HepG2 (cell line): ENCODE measurements around the gene FMNL1. TPM values are rescaled to one million over a fixed set of nuclear protein-coding genes. Genes with fewer than 3 reads are reported as not detected.

ENCODE experiments used
- ELF4 ChIP-seq: sonication (generic); formaldehyde crosslinking; IDR thresholded peaks from 2 replicates; pipeline ENCODE4 v1.5.0; 2020; ENCODE audit warnings: missing genetic modification reagents, mild to moderate bottlenecking, moderate library complexity, borderline replicate concordance
- HMG20A ChIP-seq: IDR thresholded peaks from 2 replicates; pipeline ENCODE4 v1.6.1; 2016; ENCODE audit warnings: borderline replicate concordance
- SATB2 ChIP-seq: sonication (generic); formaldehyde crosslinking; IDR thresholded peaks from 2 replicates; pipeline ENCODE4 v1.5.0; 2020; ENCODE audit warnings: missing genetic modification reagents
- SKI ChIP-seq: fragments of 450-650 bp; IDR thresholded peaks from one replicate; pipeline ENCODE4 v1.6.1; 2018; ENCODE audit warnings: mild to moderate bottlenecking; ENCODE audit not compliant: partially characterized antibody
- THRA ChIP-seq: sonication (generic); formaldehyde crosslinking; IDR thresholded peaks from 2 replicates; pipeline ENCODE4 v1.4.0; 2020; ENCODE audit warnings: missing genetic modification reagents, borderline replicate concordance
- polyA plus RNA-seq, 8 experiments: library from polyadenylated mRNA; depleted of rRNA in 3 of 8; stranded (reverse) in 7 of 8; unstranded in 1 of 8; fragments of >200 nt; fragmentation: Illumina TruSeq in 4 of 8; extraction: Trizol in 4 of 8; gene quantifications; 2 replicates each; pipeline versions ENCODE4 v1.2.1 to v1.2.3, GENCODE V29; 2011 to 2016; ENCODE audit warnings: low read depth in 4 of 8, missing spikeins in 1 of 8, mixed read lengths in 1 of 8; ENCODE audit not compliant: insufficient read depth in 1 of 8
- total RNA-seq, 5 experiments: library from RNA; depleted of rRNA; stranded (reverse); fragments of >200 nt; fragmentation: Illumina TruSeq; extraction: Trizol; gene quantifications; 2 replicates each; pipeline ENCODE4 v1.2.3, GENCODE V29; 2016; ENCODE audit warnings: low read depth in 1 of 5
- TF ChIP-seq, protein P1 (sequence below): sonication (generic); formaldehyde crosslinking; IDR thresholded peaks from 2 replicates; pipeline ENCODE4 v1.5.1; 2020; ENCODE audit warnings: mild to moderate bottlenecking, missing genetic modification reagents, borderline replicate concordance

FMNL1 gene
- total and polyA plus RNA-seq, 2 of the 13 experiments (the other 11 are each of a cell fraction or from before 2014, with no cell fraction given): 0.53 to 0.70 TPM

GRCh38 chr17:45260204-45260783 lies 38.6 kb downstream of the FMNL1 start (continued):
- TF ChIP-seq ELF4 (CRISPR knock-in tag) (no peak), SATB2 (CRISPR knock-in tag) (no peak), HMG20A (CRISPR knock-in tag) (no peak), SKI (no peak), THRA (CRISPR knock-in tag) (no peak)
- TF ChIP-seq, protein P1, sequence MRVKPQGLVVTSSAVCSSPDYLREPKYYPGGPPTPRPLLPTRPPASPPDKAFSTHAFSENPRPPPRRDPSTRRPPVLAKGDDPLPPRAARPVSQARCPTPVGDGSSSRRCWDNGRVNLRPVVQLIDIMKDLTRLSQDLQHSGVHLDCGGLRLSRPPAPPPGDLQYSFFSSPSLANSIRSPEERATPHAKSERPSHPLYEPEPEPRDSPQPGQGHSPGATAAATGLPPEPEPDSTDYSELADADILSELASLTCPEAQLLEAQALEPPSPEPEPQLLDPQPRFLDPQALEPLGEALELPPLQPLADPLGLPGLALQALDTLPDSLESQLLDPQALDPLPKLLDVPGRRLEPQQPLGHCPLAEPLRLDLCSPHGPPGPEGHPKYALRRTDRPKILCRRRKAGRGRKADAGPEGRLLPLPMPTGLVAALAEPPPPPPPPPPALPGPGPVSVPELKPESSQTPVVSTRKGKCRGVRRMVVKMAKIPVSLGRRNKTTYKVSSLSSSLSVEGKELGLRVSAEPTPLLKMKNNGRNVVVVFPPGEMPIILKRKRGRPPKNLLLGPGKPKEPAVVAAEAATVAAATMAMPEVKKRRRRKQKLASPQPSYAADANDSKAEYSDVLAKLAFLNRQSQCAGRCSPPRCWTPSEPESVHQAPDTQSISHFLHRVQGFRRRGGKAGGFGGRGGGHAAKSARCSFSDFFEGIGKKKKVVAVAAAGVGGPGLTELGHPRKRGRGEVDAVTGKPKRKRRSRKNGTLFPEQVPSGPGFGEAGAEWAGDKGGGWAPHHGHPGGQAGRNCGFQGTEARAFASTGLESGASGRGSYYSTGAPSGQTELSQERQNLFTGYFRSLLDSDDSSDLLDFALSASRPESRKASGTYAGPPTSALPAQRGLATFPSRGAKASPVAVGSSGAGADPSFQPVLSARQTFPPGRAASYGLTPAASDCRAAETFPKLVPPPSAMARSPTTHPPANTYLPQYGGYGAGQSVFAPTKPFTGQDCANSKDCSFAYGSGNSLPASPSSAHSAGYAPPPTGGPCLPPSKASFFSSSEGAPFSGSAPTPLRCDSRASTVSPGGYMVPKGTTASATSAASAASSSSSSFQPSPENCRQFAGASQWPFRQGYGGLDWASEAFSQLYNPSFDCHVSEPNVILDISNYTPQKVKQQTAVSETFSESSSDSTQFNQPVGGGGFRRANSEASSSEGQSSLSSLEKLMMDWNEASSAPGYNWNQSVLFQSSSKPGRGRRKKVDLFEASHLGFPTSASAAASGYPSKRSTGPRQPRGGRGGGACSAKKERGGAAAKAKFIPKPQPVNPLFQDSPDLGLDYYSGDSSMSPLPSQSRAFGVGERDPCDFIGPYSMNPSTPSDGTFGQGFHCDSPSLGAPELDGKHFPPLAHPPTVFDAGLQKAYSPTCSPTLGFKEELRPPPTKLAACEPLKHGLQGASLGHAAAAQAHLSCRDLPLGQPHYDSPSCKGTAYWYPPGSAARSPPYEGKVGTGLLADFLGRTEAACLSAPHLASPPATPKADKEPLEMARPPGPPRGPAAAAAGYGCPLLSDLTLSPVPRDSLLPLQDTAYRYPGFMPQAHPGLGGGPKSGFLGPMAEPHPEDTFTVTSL: no peak
- TF ChIP-seq, all 625 proteins: peak for 0
